Thyroid gland (tissue), 4 donors: ENCODE measurements around the gene DLGAP1. TPM values are rescaled to one million over a fixed set of nuclear protein-coding genes. Genes with fewer than 3 reads are reported as not detected.
A peak's percentile ranks its signal among the peaks of the same experiment; 100 is the strongest.
"Not testable (repeated sequence)": the region's sequence is repeated elsewhere in the genome, so short reads cannot be mapped to it uniquely, and the experiment has no call there.

Experiments
- DNase-seq, 2 donors: peaks; one replicate each; pipeline ENCODE4 v3.0.0-alpha.2; 2019
- H3K27ac ChIP-seq, 3 donors: fragments of 200-600 bp; sonication (generic); 1 replicate in 2 of 3; 2 replicates in 1 of 3; pipeline ENCODE4 v1.5.1; 2016 to 2019; ENCODE audit warnings: mild to moderate bottlenecking in 1 of 3, moderate library complexity in 1 of 3
- H3K27me3 ChIP-seq: fragments of 200-600 bp; sonication (generic); one replicate; pipeline ENCODE4 v1.5.1; 2019
- H3K36me3 ChIP-seq, 2 donors: fragments of 200-600 bp; sonication (generic); one replicate each; pipeline ENCODE4 v1.5.1; 2016 to 2019
- H3K4me1 ChIP-seq, 2 donors: fragments of 200-600 bp; sonication (generic); one replicate each; pipeline ENCODE4 v1.5.1; 2017 to 2019
- H3K4me3 ChIP-seq, 3 donors: fragments of 200-600 bp; sonication (generic); replicated peaks in 1 of 3; 1 replicate in 2 of 3; 2 replicates in 1 of 3; pipeline ENCODE4 v1.5.1; 2016; ENCODE audit warnings: mild to moderate bottlenecking in 1 of 3
- H3K9me3 ChIP-seq: fragments of 200-600 bp; sonication (generic); one replicate; pipeline ENCODE4 v1.5.1; 2017
- CTCF ChIP-seq, 6 experiments: fragments of 200-600 bp in 3 of 6; fragments of 450-650 bp in 3 of 6; sonication (generic) in 3 of 6; IDR thresholded peaks; one replicate each; pipeline ENCODE4 v1.5.1; 2016 to 2019; ENCODE audit warnings: antibody characterized with exemption in 6 of 6, mild to moderate bottlenecking in 2 of 6, inconsistent platforms in 1 of 6, moderate library complexity in 1 of 6
- POLR2A ChIP-seq, 2 donors: fragments of 450-650 bp; IDR thresholded peaks; one replicate each; pipeline ENCODE4 v1.6.1; 2017; ENCODE audit warnings: antibody characterized with exemption in 2 of 2, mild to moderate bottlenecking in 2 of 2, moderate library complexity in 1 of 2
- WGBS, 2 donors: methylation state at CpG; one replicate each; pipeline ENCODE4 v1.1.5; 2017; 5-methylcytosine and 5-hydroxymethylcytosine counted together
- intact Hi-C: fragments of 100-400 bp; cut with DNase I; formaldehyde crosslinking; loops from one replicate; pipeline ENCODE4 v1.15.1; 2023
- total RNA-seq, 4 donors: library from RNA; depleted of rRNA; stranded (reverse); fragments of >200 nt; gene quantifications; one replicate each; pipeline ENCODE4 v1.2.3, GENCODE V29; 2016

Gene DLGAP1
- total RNA-seq, 4 donors from 2014 or later: 0.25 to 2.7 (median 0.77) TPM

GRCh38 chr18:3610813-3611212, 844.3 kb downstream of the DLGAP1 start:
- H3K27me3 ChIP-seq: no peaks in the 10 kb centered on the region
- H3K27ac ChIP-seq: no peak overlapping the region
- WGBS, 2 donors: 84 to 87% methylated on average over 6 of the region's 6 CpGs
- intact Hi-C loops: no loop called here
- no peaks in the 10 kb centered on the region for H3K9me3 ChIP-seq
- H3K4me1 ChIP-seq: peaks cover 0 to 9% of the 10 kb centered on the region in 2 donors
- H3K36me3 ChIP-seq: no peaks in the 10 kb centered on the region
- DNase-seq: no peak
- no peak overlapping the region for H3K4me3 ChIP-seq
- TF ChIP-seq POLR2A (IDR thresholded peaks at IDR 0.05): no peak
- no peak for TF ChIP-seq CTCF (IDR thresholded peaks at IDR 0.05)

GRCh38 chr18:3610188-3610708, 844.9 kb downstream of the DLGAP1 start:
- Histone ChIP-seq H3K36me3 (no peaks in the 10 kb centered on the region), H3K4me3 (no peak overlapping the region), H3K27ac (no peak overlapping the region), H3K27me3 (no peaks in the 10 kb centered on the region), H3K4me1 (peaks cover 6 to 14% of the 10 kb centered on the region in 2 donors), H3K9me3 (no peaks in the 10 kb centered on the region)
- intact Hi-C loops: no loop called here
- no peak for DNase-seq
- 89 to 92% methylated on average over 2 of the region's 2 CpGs for WGBS, 2 donors
- TF ChIP-seq CTCF (IDR thresholded peaks at IDR 0.05) (no peak), POLR2A (IDR thresholded peaks at IDR 0.05) (no peak)

- TF ChIP-seq POLR2A (IDR thresholded peaks at IDR 0.05) (no peak), CTCF (IDR thresholded peaks at IDR 0.05) (no peak)
- 86 to 91% methylated on average over 4 of the region's 4 CpGs for WGBS, 2 donors
- no peaks in the 10 kb centered on the region for H3K9me3 ChIP-seq
- no peaks in the 10 kb centered on the region for H3K36me3 ChIP-seq
- no peak overlapping the region for H3K4me3 ChIP-seq
- no peaks in the 10 kb centered on the region for H3K27me3 ChIP-seq
- peaks cover 22 to 25% of the 10 kb centered on the region in 2 donors for H3K4me1 ChIP-seq
- intact Hi-C loops: no loop called here
- DNase-seq: no peak
- H3K27ac ChIP-seq: no peak overlapping the region
These were observed 846.6 kb downstream of the DLGAP1 start for GRCh38 chr18:3608488-3608887.

- H3K4me3 ChIP-seq, intact Hi-C loops, DNase-seq, H3K9me3 ChIP-seq, H3K36me3 ChIP-seq, H3K27me3 ChIP-seq, H3K27ac ChIP-seq: not testable (repeated sequence)
- peaks cover 25 to 29% of the 10 kb centered on the region in 2 donors for H3K4me1 ChIP-seq
- WGBS, 2 donors: 81 to 85% methylated on average over 8 of the region's 8 CpGs
These were observed 847.0 kb downstream of the DLGAP1 start for GRCh38 chr18:3608099-3608453.

- TF ChIP-seq CTCF (IDR thresholded peaks at IDR 0.05): no peak
- TF ChIP-seq POLR2A (IDR thresholded peaks at IDR 0.05): no peak
- Histone ChIP-seq H3K4me1 (peaks cover 27 to 29% of the 10 kb centered on the region in 2 donors), H3K9me3 (no peaks in the 10 kb centered on the region), H3K27ac (no peak overlapping the region), H3K36me3 (no peaks in the 10 kb centered on the region), H3K27me3 (no peaks in the 10 kb centered on the region), H3K4me3 (no peak overlapping the region)
- 89 to 92% methylated on average over 8 of the region's 8 CpGs for WGBS, 2 donors
- DNase-seq: no peak
- intact Hi-C loops: no loop called here
These were observed 847.6 kb downstream of the DLGAP1 start for GRCh38 chr18:3607309-3608098.

GRCh38 chr18:3606863-3607262, 848.2 kb downstream of the DLGAP1 start:
- H3K9me3 ChIP-seq, H3K27me3 ChIP-seq, H3K36me3 ChIP-seq, DNase-seq, H3K4me3 ChIP-seq, intact Hi-C loops: not testable (repeated sequence)
- Histone ChIP-seq H3K4me1 (peaks cover 27 to 29% of the 10 kb centered on the region in 2 donors), H3K27ac (peak overlapping the region in 1 of 3 donors; percentile 88)
- WGBS, 2 donors: 86 to 91% methylated on average over 10 of the region's 10 CpGs
